IgD-negative memory B cell (primary cell): ENCODE results near the gene RNLS. TPM values are rescaled to one million over a fixed set of nuclear protein-coding genes. Genes with fewer than 3 reads are reported as not detected.
"Not testable (repeated sequence)": the region's sequence is repeated elsewhere in the genome, so short reads cannot be mapped to it uniquely, and the experiment has no call there.

ENCODE experiments used
- H3K27ac Mint-ChIP-seq, 3 donors: one replicate each; pipeline ENCODE4 v1.8.0; 2020 to 2022; ENCODE audit warnings: mild to moderate bottlenecking in 3 of 3, mixed read lengths in 3 of 3, moderate library complexity in 1 of 3
- H3K27me3 Mint-ChIP-seq: one replicate; pipeline ENCODE4 v1.8.0; 2021; ENCODE audit warnings: mixed read lengths
- H3K36me3 Mint-ChIP-seq: one replicate; pipeline ENCODE4 v1.8.0; 2020; ENCODE audit warnings: mild to moderate bottlenecking, mixed read lengths
- H3K4me1 Mint-ChIP-seq, 3 donors: one replicate each; pipeline ENCODE4 v1.8.0; 2020 to 2022; ENCODE audit warnings: mixed read lengths in 3 of 3, mild to moderate bottlenecking in 1 of 3
- H3K4me3 Mint-ChIP-seq, 4 donors: one replicate each; pipeline ENCODE4 v1.8.0; 2020 to 2022; ENCODE audit warnings: mild to moderate bottlenecking in 4 of 4, mixed read lengths in 4 of 4, moderate library complexity in 3 of 4
- H3K9me3 Mint-ChIP-seq, 3 donors: one replicate each; pipeline ENCODE4 v1.8.0; 2020 to 2021; ENCODE audit warnings: mixed read lengths in 3 of 3, mild to moderate bottlenecking in 1 of 3
- polyA plus RNA-seq: library from polyadenylated mRNA; unstranded; fragments of 300-500 nt; fragmentation: Illumina TruSeq; gene quantifications from one replicate; pipeline ENCODE4 v1.2.3, GENCODE V29; 2021

RNLS gene
- polyA plus RNA-seq, 1 donor from 2014 or later: 6.8 TPM

DNA sequence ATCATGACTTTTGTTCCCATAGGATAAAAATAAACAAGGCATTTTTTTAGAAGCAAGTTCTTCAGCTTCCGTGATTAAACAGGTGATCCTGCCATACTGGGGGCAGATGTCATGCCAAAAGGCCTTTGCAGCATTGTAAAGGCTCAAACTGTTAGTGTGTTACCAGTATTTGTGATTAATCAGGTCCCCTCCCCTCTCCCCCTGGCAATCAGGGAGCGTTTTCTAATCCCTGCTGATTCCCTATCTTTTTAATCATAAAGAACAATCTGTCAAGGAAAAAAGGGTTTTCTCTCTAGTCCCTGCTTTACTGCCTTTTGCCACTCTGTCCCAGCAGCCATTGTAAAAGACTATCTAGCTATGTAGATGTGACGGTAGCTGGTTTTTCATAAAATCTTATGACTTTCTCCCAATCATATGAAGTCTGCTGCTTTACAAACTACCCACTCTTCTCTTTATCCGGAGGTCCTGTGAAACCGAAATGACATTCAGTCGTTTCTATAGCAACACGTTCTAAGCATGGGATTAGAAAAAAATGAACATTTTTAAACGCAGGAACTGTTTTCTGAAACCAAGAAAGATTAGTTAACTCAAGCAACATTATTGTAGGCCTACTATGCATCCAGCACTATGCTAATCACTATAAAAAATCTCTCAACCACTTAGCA lies 210.9 kb downstream of the RNLS start:
- peaks cover 0 to 4% (median 0%) of the 10 kb centered on the region in 3 donors for H3K9me3 Mint-ChIP-seq
- no peak overlapping the region for H3K27ac Mint-ChIP-seq
- H3K36me3 Mint-ChIP-seq: peaks cover under 1% of the 10 kb centered on the region
- H3K4me1 Mint-ChIP-seq: peaks cover 0 to 1% (median 0%) of the 10 kb centered on the region in 3 donors
- no peak overlapping the region for H3K4me3 Mint-ChIP-seq
- no peaks in the 10 kb centered on the region for H3K27me3 Mint-ChIP-seq

GRCh38 chr10:88370713-88371112 lies 212.4 kb downstream of the RNLS start:
- Mint-ChIP-seq H3K9me3 (peaks cover 0 to 4% (median 0%) of the 10 kb centered on the region in 3 donors), H3K36me3 (peaks cover 1% of the 10 kb centered on the region), H3K27ac (no peak overlapping the region), H3K4me1 (peaks cover 0 to 3% (median 0%) of the 10 kb centered on the region in 3 donors), H3K27me3 (no peaks in the 10 kb centered on the region), H3K4me3 (no peak overlapping the region)

DNA sequence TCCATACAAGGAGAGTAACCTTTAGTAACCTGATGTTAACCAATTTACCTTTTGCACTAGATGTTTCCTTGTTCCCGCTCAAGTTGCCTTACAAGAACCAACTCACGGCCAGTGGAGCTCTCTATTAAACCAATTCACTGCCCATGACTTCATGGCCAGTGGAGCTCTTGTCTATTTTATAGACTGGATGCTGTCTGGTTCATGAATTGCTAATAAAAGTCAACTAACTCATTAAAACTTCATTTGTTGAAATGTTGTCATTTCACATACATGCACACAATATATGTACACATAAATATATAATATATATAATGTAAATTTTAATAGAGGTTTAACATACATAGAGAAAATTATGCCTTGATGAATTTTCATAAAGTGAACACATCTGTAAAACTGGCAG lies 216.3 kb downstream of the RNLS start:
- Mint-ChIP-seq H3K27me3 (no peaks in the 10 kb centered on the region), H3K9me3 (peaks cover 0 to 2% (median 0%) of the 10 kb centered on the region in 3 donors), H3K4me3 (no peak overlapping the region), H3K36me3 (peaks cover 3% of the 10 kb centered on the region), H3K27ac (no peak overlapping the region), H3K4me1 (peaks cover 0 to 2% (median 0%) of the 10 kb centered on the region in 3 donors)

DNA sequence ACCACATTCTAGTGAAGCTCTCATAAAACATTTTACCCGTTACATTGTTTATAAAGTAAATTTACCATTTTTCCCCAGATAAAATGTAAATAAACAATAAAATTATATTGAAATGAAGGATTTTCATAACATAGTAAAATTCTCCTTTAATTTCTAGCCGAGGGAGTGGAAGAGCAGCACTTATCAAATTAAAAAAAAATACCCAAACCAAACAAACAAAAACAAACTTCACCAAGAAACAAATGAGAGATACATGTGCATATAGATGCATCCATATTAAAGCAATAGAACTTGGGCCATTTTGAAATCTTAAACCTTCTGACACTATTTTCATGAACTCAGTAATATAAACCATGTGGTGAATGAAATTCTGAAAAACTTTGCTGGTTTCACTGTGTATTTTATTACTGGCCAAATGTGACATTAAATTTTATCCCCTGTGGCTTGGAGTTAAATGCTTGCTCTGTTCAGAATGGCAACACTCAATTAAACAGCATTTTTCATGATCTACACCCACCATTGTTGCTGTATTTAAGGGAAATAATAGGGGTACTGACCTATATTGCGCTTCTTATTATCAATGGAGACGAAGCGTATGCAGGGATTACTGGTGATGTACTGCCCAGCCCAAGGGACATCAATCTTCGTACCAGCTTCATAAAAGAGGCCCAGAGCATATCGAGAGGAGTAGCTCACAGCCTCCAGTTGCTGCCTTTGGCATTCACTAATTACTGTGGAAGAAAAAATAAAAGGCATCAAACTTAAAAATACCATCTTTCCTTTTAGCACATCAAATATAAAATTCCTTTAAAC lies 220.9 kb downstream of the RNLS start:
- no peak overlapping the region for H3K27ac Mint-ChIP-seq
- H3K4me3 Mint-ChIP-seq: no peak overlapping the region
- H3K27me3 Mint-ChIP-seq: no peaks in the 10 kb centered on the region
- peaks cover 4% of the 10 kb centered on the region for H3K36me3 Mint-ChIP-seq
- H3K4me1 Mint-ChIP-seq: peaks cover 0 to 2% (median 0%) of the 10 kb centered on the region in 3 donors
- no peaks in the 10 kb centered on the region for H3K9me3 Mint-ChIP-seq

- no peak overlapping the region for H3K4me3 Mint-ChIP-seq
- no peak overlapping the region for H3K27ac Mint-ChIP-seq
- peaks cover 0 to 2% (median 0%) of the 10 kb centered on the region in 3 donors for H3K4me1 Mint-ChIP-seq
Observed at GRCh38 chr10:88361494-88361893, 221.6 kb downstream of the RNLS start.

GRCh38 chr10:88355750-88356149 lies 227.4 kb downstream of the RNLS start:
- not testable (repeated sequence) for H3K27ac Mint-ChIP-seq, H3K4me1 Mint-ChIP-seq, H3K36me3 Mint-ChIP-seq, H3K9me3 Mint-ChIP-seq, H3K4me3 Mint-ChIP-seq, H3K27me3 Mint-ChIP-seq

More at GRCh38 chr10:88361494-88361893, 221.6 kb downstream of the RNLS start:
- H3K27me3 Mint-ChIP-seq: no peaks in the 10 kb centered on the region
- peaks cover 3% of the 10 kb centered on the region for H3K36me3 Mint-ChIP-seq
- no peaks in the 10 kb centered on the region for H3K9me3 Mint-ChIP-seq

DNA sequence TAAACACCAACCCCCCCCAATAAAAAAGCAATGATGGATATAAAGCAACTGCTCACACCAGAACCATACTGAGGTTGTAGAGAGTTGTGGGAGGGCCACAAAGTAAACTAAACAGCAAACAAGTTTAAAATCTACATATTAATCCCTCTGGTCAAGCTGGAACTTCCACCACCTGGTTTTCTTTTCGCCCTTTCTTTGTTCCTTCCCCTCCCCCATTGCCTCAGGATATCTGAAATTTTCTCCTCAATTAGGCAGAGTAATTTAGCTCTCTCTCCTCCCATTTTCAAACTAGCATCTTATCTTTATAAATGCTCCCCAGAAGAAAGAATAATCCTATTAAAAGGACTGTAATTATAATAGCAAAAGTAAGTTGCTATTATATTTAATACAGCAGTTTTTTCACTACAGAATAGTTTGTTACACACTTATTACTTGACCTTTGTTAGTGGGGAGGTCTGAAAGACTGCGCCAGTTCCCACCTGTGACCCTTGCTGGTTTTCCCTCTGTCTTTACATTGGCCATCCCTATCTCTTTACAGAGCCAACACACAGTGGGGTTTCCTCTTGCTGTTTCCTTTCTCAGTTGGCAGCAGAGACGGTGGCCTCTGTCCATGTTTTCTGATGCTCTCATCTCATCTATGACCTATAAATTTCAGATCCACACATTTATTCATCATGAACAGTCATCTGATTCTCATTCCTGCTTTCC lies 235.4 kb downstream of the RNLS start:
- peaks cover 0 to 2% (median 0%) of the 10 kb centered on the region in 3 donors for H3K9me3 Mint-ChIP-seq
- no peaks in the 10 kb centered on the region for H3K27me3 Mint-ChIP-seq
- peaks cover 8 to 25% (median 18%) of the 10 kb centered on the region in 3 donors for H3K4me1 Mint-ChIP-seq
- peak overlapping the region in 1 of 3 donors; percentile 28 for H3K27ac Mint-ChIP-seq
- no peaks in the 10 kb centered on the region for H3K36me3 Mint-ChIP-seq
- H3K4me3 Mint-ChIP-seq: no peak overlapping the region

DNA sequence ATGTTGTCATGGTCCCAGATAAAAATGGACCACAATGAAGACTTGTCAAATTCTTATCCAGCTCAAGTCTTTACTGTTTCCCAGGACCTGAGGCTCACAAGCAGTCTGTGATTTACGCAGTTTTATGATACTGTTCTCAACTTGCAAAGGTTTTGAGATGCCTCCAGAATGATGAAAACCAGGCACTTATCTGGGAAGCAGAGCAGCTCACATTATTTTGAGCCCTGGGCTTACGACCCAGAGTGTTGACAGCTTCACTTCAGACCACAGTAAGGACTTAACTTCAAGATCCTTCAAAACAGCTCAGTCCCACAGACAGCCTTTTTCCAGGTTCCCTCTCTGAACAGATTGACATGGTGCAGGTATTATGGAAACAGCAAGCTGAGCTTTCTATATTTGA lies 236.1 kb downstream of the RNLS start:
- H3K9me3 Mint-ChIP-seq: peaks cover 0 to 2% (median 1%) of the 10 kb centered on the region in 3 donors
- H3K4me1 Mint-ChIP-seq: peaks cover 6 to 25% (median 18%) of the 10 kb centered on the region in 3 donors
- peaks cover 1% of the 10 kb centered on the region for H3K36me3 Mint-ChIP-seq
- H3K27ac Mint-ChIP-seq: no peak overlapping the region
- H3K27me3 Mint-ChIP-seq: no peaks in the 10 kb centered on the region
- no peak overlapping the region for H3K4me3 Mint-ChIP-seq

DNA sequence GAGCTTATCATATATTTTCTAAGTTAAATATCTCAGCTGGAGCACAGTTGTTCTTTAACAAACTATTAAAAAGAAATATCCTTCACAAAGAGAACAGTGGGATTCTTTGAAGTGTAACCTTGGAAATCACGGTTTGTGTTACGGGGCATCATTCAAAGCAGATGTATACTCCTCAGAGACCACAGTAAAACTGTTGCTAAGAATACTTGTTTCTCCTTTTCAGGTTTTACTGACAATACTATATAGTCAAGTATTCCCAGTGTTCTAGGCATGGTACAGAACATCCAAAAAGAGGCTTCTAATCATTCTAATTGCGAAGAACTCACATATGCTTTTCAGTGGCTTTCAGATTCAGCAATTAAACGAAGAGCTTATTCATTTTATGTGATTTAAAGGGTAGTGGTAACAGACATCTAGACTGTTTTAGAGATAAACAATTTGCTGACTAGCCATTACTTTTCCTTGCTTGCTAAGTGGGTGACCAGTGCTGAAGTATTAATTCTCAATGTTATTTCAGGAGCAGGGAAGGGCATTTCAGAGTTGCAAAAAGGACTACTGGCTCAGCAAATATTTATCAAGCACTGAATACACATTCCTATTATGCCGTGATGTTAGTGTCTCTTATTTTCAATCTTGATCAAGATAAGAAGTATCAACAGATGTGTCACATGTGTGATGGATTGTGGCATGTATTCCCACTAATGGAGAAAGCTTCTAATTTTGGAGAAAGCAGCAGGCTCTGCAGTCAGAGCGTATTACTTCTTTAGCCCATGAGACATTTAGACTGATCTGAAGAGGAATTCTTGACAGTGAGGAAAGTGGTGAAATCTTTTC lies 236.8 kb downstream of the RNLS start:
- H3K4me3 Mint-ChIP-seq: no peak overlapping the region
- H3K4me1 Mint-ChIP-seq: peaks cover 6 to 25% (median 18%) of the 10 kb centered on the region in 3 donors
- H3K9me3 Mint-ChIP-seq: peaks cover 0 to 2% (median 1%) of the 10 kb centered on the region in 3 donors
- peaks cover 1% of the 10 kb centered on the region for H3K36me3 Mint-ChIP-seq
- H3K27ac Mint-ChIP-seq: peak overlapping the region in 1 of 3 donors; percentile 1
- no peaks in the 10 kb centered on the region for H3K27me3 Mint-ChIP-seq

DNA sequence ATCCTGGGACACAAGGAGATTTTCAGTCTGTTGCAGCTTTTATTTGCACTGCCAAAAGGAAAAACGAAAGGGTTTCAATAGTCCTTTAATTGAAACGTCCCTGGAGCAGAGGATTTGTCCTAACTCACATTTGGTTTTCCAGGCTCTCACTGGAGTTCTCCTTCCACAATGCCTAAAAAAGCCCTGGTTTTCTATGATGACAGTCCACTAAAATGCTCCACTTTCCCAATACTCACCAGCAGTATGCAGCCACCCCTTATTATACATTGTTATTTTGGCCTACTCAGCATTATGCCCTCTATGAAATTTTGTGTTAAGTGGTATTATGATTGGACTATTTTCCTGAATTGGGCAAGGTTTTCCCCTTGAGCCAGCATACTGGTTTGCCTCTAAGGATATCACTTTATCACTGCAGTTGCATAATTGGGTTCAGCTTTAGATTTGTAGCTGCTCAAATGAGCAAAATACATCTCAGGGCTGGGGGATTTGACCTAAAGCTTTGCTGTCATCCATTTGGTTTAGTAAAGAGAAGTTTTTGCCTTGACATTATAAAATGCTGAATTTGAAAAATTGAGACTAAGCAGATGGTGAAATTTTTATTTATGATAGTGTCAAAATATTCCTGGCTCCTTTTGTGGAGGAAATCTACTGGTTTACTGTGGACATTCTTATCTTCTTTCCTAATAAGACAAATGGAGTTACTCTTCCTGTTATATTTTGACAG lies 239.2 kb downstream of the RNLS start:
- Mint-ChIP-seq H3K9me3 (peaks cover 0 to 5% (median 1%) of the 10 kb centered on the region in 3 donors), H3K27me3 (no peaks in the 10 kb centered on the region), H3K27ac (no peak overlapping the region), H3K36me3 (peaks cover 5% of the 10 kb centered on the region), H3K4me1 (peaks cover 3 to 23% (median 15%) of the 10 kb centered on the region in 3 donors), H3K4me3 (no peak overlapping the region)

- peaks cover 0 to 5% (median 1%) of the 10 kb centered on the region in 3 donors for H3K9me3 Mint-ChIP-seq
- H3K4me3 Mint-ChIP-seq: no peak overlapping the region
- peaks cover 5% of the 10 kb centered on the region for H3K36me3 Mint-ChIP-seq
- H3K4me1 Mint-ChIP-seq: peaks cover 0 to 13% (median 5%) of the 10 kb centered on the region in 3 donors
- H3K27me3 Mint-ChIP-seq: no peaks in the 10 kb centered on the region
- H3K27ac Mint-ChIP-seq: no peak overlapping the region
Observed at GRCh38 chr10:88342733-88343310, 240.3 kb downstream of the RNLS start.

DNA sequence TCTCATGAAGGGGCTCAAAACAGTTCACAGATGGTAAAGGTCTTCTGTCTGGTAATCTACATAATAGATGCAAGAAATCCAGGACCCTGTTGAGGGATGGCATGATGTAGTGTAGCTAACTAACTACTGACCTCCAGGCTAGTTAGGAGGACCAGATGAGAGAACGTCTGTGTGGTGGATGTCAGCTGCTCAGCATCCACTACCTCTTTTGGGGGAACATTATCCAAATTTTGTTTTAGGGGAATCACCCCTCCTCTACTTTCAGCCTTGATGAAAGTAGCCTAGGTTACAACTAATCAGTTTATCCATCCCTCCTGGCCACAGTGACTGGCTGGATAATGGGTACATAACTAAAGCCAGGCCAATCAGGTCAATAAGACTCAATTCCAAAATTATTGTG lies 246.0 kb downstream of the RNLS start:
- no peak overlapping the region for H3K4me3 Mint-ChIP-seq
- H3K27me3 Mint-ChIP-seq: no peaks in the 10 kb centered on the region
- H3K9me3 Mint-ChIP-seq: peaks cover 0 to 3% (median 0%) of the 10 kb centered on the region in 3 donors
- no peak overlapping the region for H3K27ac Mint-ChIP-seq
- peaks cover 3% of the 10 kb centered on the region for H3K36me3 Mint-ChIP-seq
- peaks cover 15 to 26% (median 26%) of the 10 kb centered on the region in 3 donors for H3K4me1 Mint-ChIP-seq

GRCh38 chr10:88336334-88336733 lies 246.8 kb downstream of the RNLS start:
- Mint-ChIP-seq H3K9me3 (peaks cover 0 to 3% (median 0%) of the 10 kb centered on the region in 3 donors), H3K36me3 (peaks cover 3% of the 10 kb centered on the region), H3K4me3 (peak overlapping the region in 1 of 4 donors; percentile 77), H3K27ac (no peak overlapping the region), H3K4me1 (peaks cover 20 to 34% (median 34%) of the 10 kb centered on the region in 3 donors), H3K27me3 (no peaks in the 10 kb centered on the region)
